DLD1 (cell line): ENCODE data around the gene BCAN.
"Not testable (repeated sequence)": the region's sequence is repeated elsewhere in the genome, so short reads cannot be mapped to it uniquely, and the experiment has no call there.

Experiments used
- in situ Hi-C: cut with HindIII; loops from 2 replicates; pipeline ENCODE4 v1.10.0; 2017; ENCODE audit warnings: low sequenced_read_pairs

The BCAN gene, protein sequence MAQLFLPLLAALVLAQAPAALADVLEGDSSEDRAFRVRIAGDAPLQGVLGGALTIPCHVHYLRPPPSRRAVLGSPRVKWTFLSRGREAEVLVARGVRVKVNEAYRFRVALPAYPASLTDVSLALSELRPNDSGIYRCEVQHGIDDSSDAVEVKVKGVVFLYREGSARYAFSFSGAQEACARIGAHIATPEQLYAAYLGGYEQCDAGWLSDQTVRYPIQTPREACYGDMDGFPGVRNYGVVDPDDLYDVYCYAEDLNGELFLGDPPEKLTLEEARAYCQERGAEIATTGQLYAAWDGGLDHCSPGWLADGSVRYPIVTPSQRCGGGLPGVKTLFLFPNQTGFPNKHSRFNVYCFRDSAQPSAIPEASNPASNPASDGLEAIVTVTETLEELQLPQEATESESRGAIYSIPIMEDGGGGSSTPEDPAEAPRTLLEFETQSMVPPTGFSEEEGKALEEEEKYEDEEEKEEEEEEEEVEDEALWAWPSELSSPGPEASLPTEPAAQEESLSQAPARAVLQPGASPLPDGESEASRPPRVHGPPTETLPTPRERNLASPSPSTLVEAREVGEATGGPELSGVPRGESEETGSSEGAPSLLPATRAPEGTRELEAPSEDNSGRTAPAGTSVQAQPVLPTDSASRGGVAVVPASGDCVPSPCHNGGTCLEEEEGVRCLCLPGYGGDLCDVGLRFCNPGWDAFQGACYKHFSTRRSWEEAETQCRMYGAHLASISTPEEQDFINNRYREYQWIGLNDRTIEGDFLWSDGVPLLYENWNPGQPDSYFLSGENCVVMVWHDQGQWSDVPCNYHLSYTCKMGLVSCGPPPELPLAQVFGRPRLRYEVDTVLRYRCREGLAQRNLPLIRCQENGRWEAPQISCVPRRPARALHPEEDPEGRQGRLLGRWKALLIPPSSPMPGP

DNA sequence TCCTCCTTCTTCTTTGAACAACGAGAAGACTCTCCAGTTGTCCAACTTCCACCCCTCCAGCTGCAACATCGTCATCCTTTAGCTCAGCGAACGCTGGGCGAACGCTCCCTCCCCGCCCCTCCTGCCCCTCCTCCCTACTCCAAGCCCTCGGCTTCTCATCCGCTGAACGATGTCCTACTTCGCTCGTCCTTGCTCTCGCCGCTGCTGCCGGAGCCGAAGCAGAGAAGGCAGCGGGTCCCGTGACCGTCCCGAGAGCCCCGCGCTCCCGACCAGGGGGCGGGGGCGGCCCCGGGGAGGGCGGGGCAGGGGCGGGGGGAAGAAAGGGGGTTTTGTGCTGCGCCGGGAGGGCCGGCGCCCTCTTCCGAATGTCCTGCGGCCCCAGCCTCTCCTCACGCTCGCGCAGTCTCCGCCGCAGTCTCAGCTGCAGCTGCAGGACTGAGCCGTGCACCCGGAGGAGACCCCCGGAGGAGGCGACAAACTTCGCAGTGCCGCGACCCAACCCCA lies at the start of gene BCAN:
Gene BCAN (plus strand): TSS at position 357 of the 504 bp plus-strand sequence. CDS start 3,938 bp downstream, outside the sequence.
- in situ Hi-C loops = no loop called here

GRCh38 chr1:156592158-156592909 lies 49.6 kb upstream of the BCAN start:
- in situ Hi-C loops = no loop called here

DNA sequence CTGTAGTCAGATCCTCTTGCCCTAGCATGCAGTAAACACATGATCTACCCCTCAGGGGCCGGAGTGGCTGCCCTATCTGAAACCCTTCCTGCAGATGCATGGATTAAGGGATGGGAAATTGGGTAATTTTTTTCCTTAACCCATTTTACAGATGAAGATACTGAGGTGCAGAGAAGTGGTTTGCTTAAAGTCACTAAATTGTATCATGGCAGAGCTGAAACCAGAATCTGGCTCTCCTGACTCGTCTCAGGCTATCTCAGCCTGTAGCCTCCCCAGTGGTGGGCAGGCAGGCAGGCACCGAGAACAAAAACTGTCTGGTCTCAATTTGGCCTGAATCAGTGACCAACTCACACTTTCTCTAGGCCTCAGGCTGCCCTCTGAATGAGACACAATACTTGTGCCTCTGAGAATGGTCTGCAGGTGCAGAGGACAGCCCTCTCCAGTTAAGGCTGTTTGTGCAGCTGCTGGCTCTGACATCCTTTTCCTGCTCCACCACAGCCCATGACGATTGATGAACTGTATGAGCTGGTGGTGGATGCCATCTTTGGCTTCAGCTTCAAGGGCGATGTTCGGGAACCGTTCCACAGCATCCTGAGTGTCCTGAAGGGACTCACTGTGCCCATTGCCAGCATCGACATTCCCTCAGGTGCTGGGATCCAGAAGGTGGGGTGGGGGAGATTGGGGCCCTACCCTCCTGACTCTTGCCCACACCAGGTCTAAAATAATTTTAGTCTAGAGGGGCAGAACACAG lies 48.8 kb upstream of the BCAN start:
- in situ Hi-C loops = no loop called here

DNA sequence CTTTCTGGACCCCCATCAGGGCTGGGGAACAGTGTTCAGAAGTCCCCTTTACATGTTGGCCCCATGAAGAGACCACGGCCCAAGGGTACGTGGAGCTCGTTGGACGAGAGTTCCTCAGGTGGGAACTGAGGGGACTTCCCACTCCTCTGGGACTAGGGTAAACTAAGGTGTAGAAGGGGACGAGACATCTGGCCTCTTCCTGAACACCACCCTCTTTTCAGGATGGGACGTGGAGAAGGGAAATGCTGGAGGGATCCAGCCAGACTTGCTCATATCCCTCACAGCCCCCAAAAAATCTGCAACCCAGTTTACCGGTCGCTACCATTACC lies 48.3 kb upstream of the BCAN start:
- in situ Hi-C loops = no loop called here

- in situ Hi-C loops = no loop called here
Observed at GRCh38 chr1:156594190-156594589, 47.7 kb upstream of the BCAN start.

DNA sequence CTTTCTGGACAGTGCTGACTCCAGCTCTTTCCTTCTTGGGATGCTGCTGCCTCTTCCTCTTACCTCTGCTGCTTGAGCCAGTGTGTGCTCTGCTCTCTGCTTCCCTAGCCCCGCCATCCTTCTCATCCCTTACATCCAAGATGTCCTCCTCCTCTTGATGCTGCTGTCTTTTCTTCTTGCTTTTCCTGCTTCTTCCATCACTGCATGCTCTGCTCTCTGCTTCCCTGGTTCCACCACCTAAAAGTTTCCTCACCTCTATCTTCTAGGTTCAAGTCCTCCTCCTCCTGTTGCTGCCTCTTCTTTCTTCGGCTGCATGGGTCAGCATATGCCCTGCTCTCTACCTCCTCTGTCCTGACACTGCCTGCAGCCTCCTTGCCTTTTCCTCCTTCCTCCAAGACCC lies 46.9 kb upstream of the BCAN start:
- in situ Hi-C loops = no loop called here

- in situ Hi-C loops = no loop called here
Observed at GRCh38 chr1:156596426-156596825, 45.5 kb upstream of the BCAN start.

DNA sequence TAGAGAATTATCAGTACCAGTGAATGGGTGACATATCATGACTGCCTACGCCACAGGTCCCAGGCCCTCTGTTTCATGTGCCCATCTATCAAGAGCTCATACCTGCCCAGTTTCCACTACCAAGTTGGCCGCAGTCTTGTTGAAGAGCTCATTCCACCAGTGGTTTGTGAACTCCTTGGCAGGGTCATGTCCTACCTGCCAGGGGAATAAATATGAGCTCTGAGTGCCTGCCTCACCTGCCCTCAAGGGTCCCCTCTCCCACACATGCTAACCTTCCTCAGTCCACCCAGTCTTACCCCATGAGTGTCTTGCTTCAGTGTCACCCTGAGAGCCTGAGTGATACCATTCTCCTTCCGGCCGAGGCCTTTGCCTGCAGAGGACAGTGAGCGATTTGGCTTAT lies 43.8 kb upstream of the BCAN start:
- in situ Hi-C loops = no loop called here

DNA sequence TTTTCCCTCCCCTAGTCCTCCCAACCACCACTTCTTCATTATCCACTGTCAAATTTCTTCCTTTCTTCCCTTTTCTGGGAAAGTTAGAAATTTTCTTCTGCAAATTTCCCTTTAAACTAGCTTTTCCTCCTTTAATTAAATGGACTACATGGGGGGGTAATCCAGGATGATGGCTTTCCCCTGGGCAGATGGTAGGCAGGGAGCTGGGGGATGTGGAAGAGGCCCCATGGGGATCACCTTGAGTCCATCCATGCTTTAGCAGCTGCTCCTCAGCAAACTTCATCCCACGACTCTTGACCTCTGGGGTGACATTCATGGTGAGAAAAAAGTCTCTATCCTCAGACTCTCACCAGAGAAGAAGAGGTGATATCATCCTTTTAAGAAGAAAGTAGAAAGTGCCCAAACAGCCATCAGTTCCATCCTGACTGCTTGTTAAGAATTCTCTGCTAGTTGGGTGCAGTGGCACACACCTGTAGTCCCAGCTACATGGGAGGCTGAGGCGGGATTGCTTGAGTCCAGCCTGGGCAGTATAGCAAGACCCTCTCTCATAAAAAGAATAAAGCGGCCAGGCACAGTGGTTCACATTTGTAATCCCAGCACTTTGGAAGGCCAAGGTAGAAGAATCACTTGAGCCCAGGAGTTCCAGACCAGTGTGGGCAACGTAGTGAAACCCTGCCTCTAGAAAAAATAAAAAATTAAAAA lies 43.0 kb upstream of the BCAN start:
- in situ Hi-C loops = no loop called here

DNA sequence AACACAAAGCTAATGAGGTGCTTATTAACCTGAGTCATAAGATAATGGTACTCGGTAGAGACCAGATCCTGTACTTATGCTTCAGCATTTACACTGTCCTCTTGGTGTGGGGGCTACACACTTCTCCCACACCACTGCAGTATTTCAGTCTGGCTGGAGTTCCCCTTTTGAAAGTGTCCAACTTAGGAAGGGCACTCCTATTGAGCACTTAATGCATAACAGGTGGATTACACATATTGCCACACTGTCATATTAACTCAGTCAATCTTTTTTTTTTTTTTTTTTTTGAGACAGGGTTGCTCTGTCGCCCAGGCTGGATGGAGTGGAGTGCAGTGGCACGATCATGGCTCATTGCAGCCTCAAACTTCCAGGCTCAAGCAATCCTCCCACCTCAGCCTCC lies 42.1 kb upstream of the BCAN start:
- in situ Hi-C loops = no loop called here

- in situ Hi-C loops = no loop called here
Observed at GRCh38 chr1:156600733-156601121, 41.2 kb upstream of the BCAN start.

DNA sequence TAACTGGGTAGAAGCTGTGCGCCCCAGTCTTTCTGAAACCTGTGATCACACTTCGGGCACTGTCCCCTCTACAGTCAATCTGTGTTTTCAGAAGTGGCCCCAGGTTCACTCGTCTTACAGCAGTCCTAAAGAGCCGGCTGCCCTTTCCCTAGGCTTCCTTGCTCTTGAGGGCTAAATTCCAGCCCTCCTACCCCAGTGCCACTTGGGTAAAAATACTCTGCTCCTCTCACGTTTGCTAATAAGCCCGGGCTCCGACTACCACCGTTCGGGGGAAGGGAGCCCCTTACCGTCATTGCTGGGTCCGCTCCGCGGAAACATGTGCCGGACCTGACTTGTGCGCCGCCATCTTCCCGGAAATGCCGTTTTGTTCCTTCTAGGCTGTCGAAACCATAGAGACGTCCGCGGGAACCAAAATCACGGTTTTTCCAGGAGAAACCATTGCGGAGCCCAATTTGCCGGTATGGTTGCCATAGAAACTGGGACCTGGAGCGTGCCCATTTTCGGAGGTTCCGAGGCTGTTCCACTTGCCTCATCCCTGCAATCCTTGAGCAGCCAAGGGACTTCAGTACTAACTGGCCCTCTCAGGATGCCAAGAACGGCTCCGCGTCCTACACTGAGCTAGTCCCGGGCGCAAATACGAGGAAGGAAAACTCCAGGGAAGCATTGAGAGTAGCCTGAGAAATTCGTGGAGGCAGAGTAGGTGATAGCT lies 40.6 kb upstream of the BCAN start, which contains the start of gene GPATCH4:
Gene GPATCH4 (minus strand): TSS at position 358 of the 709 bp plus-strand sequence.
- in situ Hi-C loops = no loop called here

- in situ Hi-C loops = no loop called here
Observed at GRCh38 chr1:156601892-156602291, 40.0 kb upstream of the BCAN start.

DNA sequence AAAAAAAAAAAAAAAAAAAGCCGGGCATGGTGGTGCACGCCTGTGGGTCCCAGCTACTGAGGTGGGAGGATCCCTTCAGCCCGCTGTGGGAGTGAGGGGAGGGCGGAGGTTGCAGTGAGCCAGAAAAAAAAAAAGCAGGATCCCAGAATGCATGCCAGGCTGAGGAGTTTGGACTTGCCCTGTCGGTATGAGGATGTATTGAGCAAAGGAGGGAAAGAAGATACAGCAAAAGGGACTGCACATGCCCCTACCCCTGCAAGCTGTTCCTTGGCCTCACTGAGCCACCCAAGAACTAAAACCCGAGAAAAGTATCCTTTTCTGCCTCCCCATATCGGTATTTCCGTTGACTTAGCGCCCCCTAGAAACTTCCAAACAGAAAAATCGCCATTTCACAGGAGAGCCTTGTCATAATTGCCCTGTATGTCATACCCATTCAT lies 39.3 kb upstream of the BCAN start:
- in situ Hi-C loops = no loop called here

- in situ Hi-C loops = not testable (repeated sequence)
Observed at GRCh38 chr1:156607344-156607743, 34.6 kb upstream of the BCAN start.

- in situ Hi-C loops = no loop called here
Observed at GRCh38 chr1:156608036-156608674, 33.8 kb upstream of the BCAN start.

GRCh38 chr1:156608981-156609380 lies 32.9 kb upstream of the BCAN start:
- in situ Hi-C loops = no loop called here

- in situ Hi-C loops = not testable (repeated sequence)
Observed at GRCh38 chr1:156610072-156610471, 31.8 kb upstream of the BCAN start.

GRCh38 chr1:156612666-156613065 lies 29.3 kb upstream of the BCAN start:
- in situ Hi-C loops = no loop called here
